Activated CD8-positive, alpha-beta T cell treated with anti-CD3 and anti-CD28 coated beads for 36 hours (primary cell): ENCODE data around the gene C1QTNF6. TPM values are rescaled to one million over a fixed set of nuclear protein-coding genes. Genes with fewer than 3 reads are reported as not detected.
A peak's percentile ranks its signal among the peaks of the same experiment; 100 is the strongest.

ENCODE experiments used
- ATAC-seq: fragments of 200-7000 bp; cut with Tn5 transposase; one replicate; pipeline ENCODE4 v1.10.0; 2021; ENCODE audit warnings: mild to moderate bottlenecking, moderate library complexity
- CTCF ChIA-PET: fragments of 350-600 bp; sonication (Branson Sonifier 250); formaldehyde crosslinking; loops from one replicate; lab custom pipeline; 2021; ENCODE audit warnings: antibody characterized with exemption; lab: Charles Lee
- POLR2A ChIA-PET: fragments of 350-600 bp; sonication (Branson Sonifier 250); formaldehyde crosslinking; loops from one replicate; lab custom pipeline; 2021; ENCODE audit warnings: antibody characterized with exemption; lab: Charles Lee
- DNase-seq: peaks from one replicate; pipeline ENCODE4 v3.0.0-alpha.2; 2020
- H3K27ac Mint-ChIP-seq: one replicate; pipeline ENCODE4 v1.8.0; 2021; ENCODE audit warnings: mild to moderate bottlenecking, mixed read lengths
- H3K27me3 Mint-ChIP-seq: one replicate; pipeline ENCODE4 v1.8.0; 2021; ENCODE audit warnings: mixed read lengths
- H3K36me3 Mint-ChIP-seq: one replicate; pipeline ENCODE4 v1.8.0; 2021; ENCODE audit warnings: low read depth, mixed read lengths
- H3K4me1 Mint-ChIP-seq: one replicate; pipeline ENCODE4 v1.8.0; 2021; ENCODE audit warnings: low read depth, mixed read lengths
- H3K4me3 Mint-ChIP-seq: one replicate; pipeline ENCODE4 v1.8.0; 2021; ENCODE audit warnings: mild to moderate bottlenecking, moderate library complexity, mixed read lengths
- H3K9me3 Mint-ChIP-seq: one replicate; pipeline ENCODE4 v1.8.0; 2021; ENCODE audit warnings: mixed read lengths
- intact Hi-C: fragments of 100-400 bp; cut with micrococcal nuclease; formaldehyde crosslinking; loops from one replicate; pipeline ENCODE4 v1.10.0; 2022
- total RNA-seq, 2 experiments: library from RNA; stranded (reverse); gene quantifications; one replicate each; pipeline ENCODE4 v1.2.3, GENCODE V29; 2021
- TF ChIP-seq, protein P1 (sequence below): fragments of 200-600 bp; IDR thresholded peaks from one replicate; pipeline ENCODE4 v1.8.0; 2022; ENCODE audit warnings: antibody characterized with exemption, mild to moderate bottlenecking

The C1QTNF6 gene
- total RNA-seq, 2 experiments from 2014 or later: 6.4 TPM

- H3K9me3 Mint-ChIP-seq: peaks cover 12% of the 10 kb centered on the region
- TF ChIP-seq, protein P1, sequence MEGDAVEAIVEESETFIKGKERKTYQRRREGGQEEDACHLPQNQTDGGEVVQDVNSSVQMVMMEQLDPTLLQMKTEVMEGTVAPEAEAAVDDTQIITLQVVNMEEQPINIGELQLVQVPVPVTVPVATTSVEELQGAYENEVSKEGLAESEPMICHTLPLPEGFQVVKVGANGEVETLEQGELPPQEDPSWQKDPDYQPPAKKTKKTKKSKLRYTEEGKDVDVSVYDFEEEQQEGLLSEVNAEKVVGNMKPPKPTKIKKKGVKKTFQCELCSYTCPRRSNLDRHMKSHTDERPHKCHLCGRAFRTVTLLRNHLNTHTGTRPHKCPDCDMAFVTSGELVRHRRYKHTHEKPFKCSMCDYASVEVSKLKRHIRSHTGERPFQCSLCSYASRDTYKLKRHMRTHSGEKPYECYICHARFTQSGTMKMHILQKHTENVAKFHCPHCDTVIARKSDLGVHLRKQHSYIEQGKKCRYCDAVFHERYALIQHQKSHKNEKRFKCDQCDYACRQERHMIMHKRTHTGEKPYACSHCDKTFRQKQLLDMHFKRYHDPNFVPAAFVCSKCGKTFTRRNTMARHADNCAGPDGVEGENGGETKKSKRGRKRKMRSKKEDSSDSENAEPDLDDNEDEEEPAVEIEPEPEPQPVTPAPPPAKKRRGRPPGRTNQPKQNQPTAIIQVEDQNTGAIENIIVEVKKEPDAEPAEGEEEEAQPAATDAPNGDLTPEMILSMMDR: no peak
- peak; percentile 50 for DNase-seq
- intact Hi-C loops: loop anchor here (2.0 to 10.0 kb wide), 2 partner anchors 25 to 47 kb away; no protein-coding TSS in a partner anchor
- ChIA-PET POLR2A (interaction anchor here (0.7 to 15.9 kb wide), 16 partner anchors 9 to 95 kb away, joined by 3 to 321 read pairs (median 8); partner anchors contain the start of gene RAC2), CTCF (interaction anchor here (0.7 to 8.0 kb wide), 11 partner anchors 16 to 444 kb away, joined by 3 to 119 read pairs (median 3); no protein-coding TSS in a partner anchor)
- peaks cover 65% of the 10 kb centered on the region for H3K4me1 Mint-ChIP-seq
- no peak for ATAC-seq
- H3K4me3 Mint-ChIP-seq: peak overlapping the region; percentile 87
- H3K27me3 Mint-ChIP-seq: no peaks in the 10 kb centered on the region
- peaks cover 77% of the 10 kb centered on the region for H3K36me3 Mint-ChIP-seq
- H3K27ac Mint-ChIP-seq: peak overlapping the region; percentile 93
These were observed 39.9 kb downstream of the C1QTNF6 start for GRCh38 chr22:37148031-37148651.

- peaks cover 72% of the 10 kb centered on the region for H3K4me1 Mint-ChIP-seq
- DNase-seq (no peak), ATAC-seq (no peak)
- peak overlapping the region; percentile 87 for H3K4me3 Mint-ChIP-seq
- ChIA-PET CTCF (interaction anchor here (0.7 to 8.0 kb wide), 8 partner anchors 15 to 170 kb away, joined by 3 to 119 read pairs (median 8); no protein-coding TSS in a partner anchor), POLR2A (interaction anchor here (0.5 to 15.9 kb wide), 11 partner anchors 8 to 136 kb away, joined by 3 to 321 read pairs (median 9); partner anchors contain the start of gene RAC2)
- H3K27ac Mint-ChIP-seq: peak overlapping the region; percentile 93
- peaks cover 12% of the 10 kb centered on the region for H3K9me3 Mint-ChIP-seq
- peaks cover 84% of the 10 kb centered on the region for H3K36me3 Mint-ChIP-seq
- TF ChIP-seq, protein P1: no peak
- intact Hi-C loops: loop anchor here (10.0 kb wide), 1 partner anchor 47 kb away; no protein-coding TSS in a partner anchor
- no peaks in the 10 kb centered on the region for H3K27me3 Mint-ChIP-seq
These were observed 40.7 kb downstream of the C1QTNF6 start for GRCh38 chr22:37147186-37147990.

DNA sequence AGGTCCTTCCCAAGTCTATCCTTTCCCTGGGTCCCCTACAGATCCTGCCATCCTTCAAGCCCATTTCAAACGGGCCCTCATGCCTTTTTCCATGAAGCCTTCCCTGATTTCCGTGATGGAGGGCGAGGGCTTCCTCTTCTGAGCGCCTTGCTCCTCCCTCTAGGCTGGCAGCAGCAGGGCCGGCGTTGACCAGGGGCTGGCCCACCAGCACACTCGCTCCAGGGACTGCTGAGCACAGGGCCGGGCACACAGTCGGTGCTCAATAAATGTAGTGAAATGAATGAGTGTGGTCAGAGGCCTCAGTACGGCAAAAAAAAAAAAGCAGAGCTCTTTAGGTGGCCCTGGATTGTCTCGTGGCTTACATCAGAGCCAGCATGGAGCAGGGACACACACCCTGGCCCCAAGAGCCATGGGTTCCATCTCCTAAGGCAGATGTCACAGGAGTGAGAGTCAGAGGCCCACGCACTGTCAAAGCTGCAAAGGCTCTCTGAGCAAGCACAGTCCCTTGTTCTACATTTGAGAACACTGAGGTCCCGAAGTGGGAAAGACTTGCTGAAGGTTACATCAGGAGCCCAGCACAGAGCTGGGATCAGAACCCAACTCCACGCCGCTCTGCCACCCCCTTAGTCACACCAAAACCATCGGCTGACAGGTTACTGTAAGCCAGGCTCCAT is 41.4 kb downstream of the C1QTNF6 start:
- DNase-seq (no peak), ATAC-seq (no peak)
- H3K4me3 Mint-ChIP-seq: peak overlapping the region; percentile 87
- TF ChIP-seq, protein P1: no peak
- H3K27me3 Mint-ChIP-seq: no peaks in the 10 kb centered on the region
- CTCF ChIA-PET: interaction anchor here (1.0 to 8.0 kb wide), 5 partner anchors 18 to 114 kb away, joined by 3 to 119 read pairs (median 49); no protein-coding TSS in a partner anchor
- peaks cover 81% of the 10 kb centered on the region for H3K36me3 Mint-ChIP-seq
- peak overlapping the region; percentile 93 for H3K27ac Mint-ChIP-seq
- peaks cover 70% of the 10 kb centered on the region for H3K4me1 Mint-ChIP-seq
- POLR2A ChIA-PET: interaction anchor here (0.5 to 15.9 kb wide), 7 partner anchors 10 to 282 kb away, joined by 3 to 321 read pairs (median 4); no protein-coding TSS in a partner anchor
- intact Hi-C loops: loop anchor here (10.0 kb wide), 1 partner anchor 48 kb away; no protein-coding TSS in a partner anchor
- peaks cover 9% of the 10 kb centered on the region for H3K9me3 Mint-ChIP-seq

DNA sequence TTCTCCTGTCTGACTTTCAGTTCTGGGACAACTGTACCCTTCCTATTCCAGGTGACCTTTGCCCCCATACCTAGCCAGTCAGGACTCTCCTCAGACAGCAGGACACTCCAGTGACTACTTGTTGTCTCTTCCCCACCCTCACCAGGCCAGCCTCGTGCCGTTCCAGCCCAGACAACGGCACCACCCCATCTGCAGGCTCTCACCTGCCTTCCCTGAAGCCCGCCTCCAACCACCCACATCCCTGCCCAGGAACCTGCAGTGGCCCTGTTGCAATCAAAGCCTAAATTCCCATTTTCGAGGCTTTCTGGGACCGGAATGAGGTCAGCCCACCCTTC is 42.0 kb downstream of the C1QTNF6 start:
- Mint-ChIP-seq H3K27me3 (no peaks in the 10 kb centered on the region), H3K4me3 (peak overlapping the region; percentile 87), H3K9me3 (peaks cover 5% of the 10 kb centered on the region), H3K27ac (peak overlapping the region; percentile 93), H3K36me3 (peaks cover 86% of the 10 kb centered on the region), H3K4me1 (peaks cover 69% of the 10 kb centered on the region)
- TF ChIP-seq, protein P1: no peak
- DNase-seq (no peak), ATAC-seq (no peak)
- ChIA-PET POLR2A (interaction anchor here (0.6 to 15.9 kb wide), 6 partner anchors 10 to 283 kb away, joined by 3 to 321 read pairs (median 6); no protein-coding TSS in a partner anchor), CTCF (interaction anchor here (1.0 to 2.4 kb wide), 6 partner anchors 14 to 114 kb away, joined by 3 to 8 read pairs (median 3); no protein-coding TSS in a partner anchor)
- intact Hi-C loops: loop anchor here (10.0 kb wide), 1 partner anchor 49 kb away; no protein-coding TSS in a partner anchor
